ENCODE results near the gene ATF6.

The ATF6 gene

GRCh38 chr1:162007466-162007865 is 241.3 kb downstream of the ATF6 start:
- no peak for DNase-seq

- DNase-seq, result no peak
These were observed 242.7 kb downstream of the ATF6 start for GRCh38 chr1:162008799-162009198.

- DNase-seq, result no peak
These were observed 243.5 kb downstream of the ATF6 start for GRCh38 chr1:162009501-162010174.

- DNase-seq, result no peak
These were observed 244.0 kb downstream of the ATF6 start for GRCh38 chr1:162010175-162010506.

- no peak for DNase-seq
These were observed 245.4 kb downstream of the ATF6 start for GRCh38 chr1:162011337-162012012.

GRCh38 chr1:162013289-162013688 is 247.2 kb downstream of the ATF6 start:
- no peak for DNase-seq
